Osteocyte (in vitro differentiated cells): ENCODE data around the gene NRF1. TPM values are rescaled to one million over a fixed set of nuclear protein-coding genes. Genes with fewer than 3 reads are reported as not detected.

Source experiments
- DNase-seq: peaks from one replicate; pipeline ENCODE4 v3.0.0; 2021; ENCODE audit warnings: mixed read lengths; ENCODE audit not compliant: unreplicated experiment; ENCODE audit errors: extremely low spot score
- H3K27ac Mint-ChIP-seq: one replicate; pipeline ENCODE4 v1.8.0; 2021; ENCODE audit warnings: mild to moderate bottlenecking, mixed read lengths; ENCODE audit not compliant: unreplicated experiment
- H3K27me3 Mint-ChIP-seq: one replicate; pipeline ENCODE4 v1.8.0; 2021; ENCODE audit warnings: mixed read lengths; ENCODE audit not compliant: unreplicated experiment
- H3K36me3 Mint-ChIP-seq: one replicate; pipeline ENCODE4 v1.8.0; 2021; ENCODE audit warnings: mixed read lengths; ENCODE audit not compliant: unreplicated experiment
- H3K4me1 Mint-ChIP-seq: one replicate; pipeline ENCODE4 v1.8.0; 2021; ENCODE audit warnings: mixed read lengths; ENCODE audit not compliant: unreplicated experiment
- H3K4me3 Mint-ChIP-seq: one replicate; pipeline ENCODE4 v1.8.0; 2021; ENCODE audit warnings: mild to moderate bottlenecking, moderate library complexity, mixed read lengths; ENCODE audit not compliant: unreplicated experiment
- H3K9me3 Mint-ChIP-seq: one replicate; pipeline ENCODE4 v1.8.0; 2021; ENCODE audit warnings: mixed read lengths; ENCODE audit not compliant: unreplicated experiment
- total RNA-seq: library from RNA; stranded (reverse); gene quantifications from 2 replicates; pipeline ENCODE4 v1.2.1, GENCODE V29; 2021
- TF ChIP-seq, protein P1 (sequence below): fragments of 200-600 bp; sonication (generic); IDR thresholded peaks from 2 replicates; pipeline ENCODE4 v1.5.0; 2021; ENCODE audit warnings: antibody characterized with exemption, mild to moderate bottlenecking, moderate library complexity

NRF1 gene
- total RNA-seq, 1 donor from 2014 or later: 20.7 TPM

DNA sequence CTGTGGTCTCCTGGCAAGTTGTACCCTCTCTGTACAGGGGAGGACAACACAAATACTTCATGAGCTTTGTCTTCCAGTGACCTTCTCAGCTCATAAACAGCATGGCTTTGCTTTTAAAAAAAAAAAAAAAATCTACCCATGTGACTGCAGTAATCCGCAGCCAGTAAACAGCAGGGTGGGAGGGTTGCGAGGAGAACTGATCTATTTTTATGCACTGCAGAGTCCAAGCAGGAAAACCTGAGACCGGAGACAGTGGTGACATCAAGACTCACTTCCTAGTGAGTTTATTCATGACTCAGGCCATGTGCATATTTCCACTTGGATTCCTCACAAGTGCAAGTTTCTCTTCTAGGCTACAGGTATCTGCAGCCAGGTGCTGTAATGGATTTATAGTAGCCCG lies 127.9 kb downstream of the NRF1 start:
- Mint-ChIP-seq H3K27me3 (no peaks in the 10 kb centered on the region), H3K36me3 (peaks cover 21% of the 10 kb centered on the region), H3K4me1 (peaks cover 2% of the 10 kb centered on the region), H3K27ac (no peak overlapping the region), H3K9me3 (no peaks in the 10 kb centered on the region), H3K4me3 (no peak overlapping the region)
- DNase-seq: no peak
- TF ChIP-seq, protein P1, sequence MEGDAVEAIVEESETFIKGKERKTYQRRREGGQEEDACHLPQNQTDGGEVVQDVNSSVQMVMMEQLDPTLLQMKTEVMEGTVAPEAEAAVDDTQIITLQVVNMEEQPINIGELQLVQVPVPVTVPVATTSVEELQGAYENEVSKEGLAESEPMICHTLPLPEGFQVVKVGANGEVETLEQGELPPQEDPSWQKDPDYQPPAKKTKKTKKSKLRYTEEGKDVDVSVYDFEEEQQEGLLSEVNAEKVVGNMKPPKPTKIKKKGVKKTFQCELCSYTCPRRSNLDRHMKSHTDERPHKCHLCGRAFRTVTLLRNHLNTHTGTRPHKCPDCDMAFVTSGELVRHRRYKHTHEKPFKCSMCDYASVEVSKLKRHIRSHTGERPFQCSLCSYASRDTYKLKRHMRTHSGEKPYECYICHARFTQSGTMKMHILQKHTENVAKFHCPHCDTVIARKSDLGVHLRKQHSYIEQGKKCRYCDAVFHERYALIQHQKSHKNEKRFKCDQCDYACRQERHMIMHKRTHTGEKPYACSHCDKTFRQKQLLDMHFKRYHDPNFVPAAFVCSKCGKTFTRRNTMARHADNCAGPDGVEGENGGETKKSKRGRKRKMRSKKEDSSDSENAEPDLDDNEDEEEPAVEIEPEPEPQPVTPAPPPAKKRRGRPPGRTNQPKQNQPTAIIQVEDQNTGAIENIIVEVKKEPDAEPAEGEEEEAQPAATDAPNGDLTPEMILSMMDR: no peak

DNA sequence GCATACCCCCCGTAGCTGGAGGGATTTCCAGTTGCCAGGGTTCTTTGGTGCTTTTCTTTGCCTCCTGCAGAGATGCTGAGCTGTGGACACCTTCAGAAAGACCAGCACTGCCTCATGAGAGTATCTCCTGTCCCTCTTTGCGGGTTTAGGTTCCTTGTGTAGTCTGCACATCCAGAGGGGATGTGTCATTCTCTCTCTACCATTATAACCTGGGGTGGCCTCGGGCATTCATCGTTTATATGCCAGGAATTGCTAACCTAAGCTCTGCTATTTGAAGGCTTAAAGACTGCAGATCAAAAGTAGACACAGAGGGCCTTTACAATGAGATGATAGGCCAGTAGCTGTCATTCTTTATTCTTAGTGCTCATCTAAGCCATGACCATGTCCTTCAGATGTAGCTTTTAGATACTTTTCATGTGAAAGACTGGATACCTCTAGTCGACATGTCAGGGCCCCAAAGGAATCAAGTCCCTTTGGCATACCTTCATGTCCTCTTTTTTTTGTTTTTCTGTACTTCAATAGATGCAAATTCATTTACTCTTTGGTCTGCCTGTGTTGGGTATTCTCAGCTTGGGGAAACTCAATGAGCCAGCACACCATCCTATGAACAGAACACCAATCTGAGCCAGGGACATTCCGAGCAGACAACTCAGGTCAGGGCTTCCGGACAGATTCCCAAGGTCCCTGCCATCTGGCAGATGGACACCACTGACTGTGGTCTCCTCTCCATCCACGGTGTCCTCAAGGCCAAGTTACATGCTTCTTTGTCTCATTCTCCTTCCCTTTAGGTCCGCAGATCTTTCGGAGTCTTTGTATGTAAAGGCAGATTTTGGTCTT lies 129.3 kb downstream of the NRF1 start:
- H3K27me3 Mint-ChIP-seq: no peaks in the 10 kb centered on the region
- H3K36me3 Mint-ChIP-seq: peaks cover 18% of the 10 kb centered on the region
- TF ChIP-seq, protein P1: no peak
- DNase-seq: no peak
- no peaks in the 10 kb centered on the region for H3K9me3 Mint-ChIP-seq
- H3K4me3 Mint-ChIP-seq: no peak overlapping the region
- H3K27ac Mint-ChIP-seq: no peak overlapping the region
- H3K4me1 Mint-ChIP-seq: peaks cover 2% of the 10 kb centered on the region

DNA sequence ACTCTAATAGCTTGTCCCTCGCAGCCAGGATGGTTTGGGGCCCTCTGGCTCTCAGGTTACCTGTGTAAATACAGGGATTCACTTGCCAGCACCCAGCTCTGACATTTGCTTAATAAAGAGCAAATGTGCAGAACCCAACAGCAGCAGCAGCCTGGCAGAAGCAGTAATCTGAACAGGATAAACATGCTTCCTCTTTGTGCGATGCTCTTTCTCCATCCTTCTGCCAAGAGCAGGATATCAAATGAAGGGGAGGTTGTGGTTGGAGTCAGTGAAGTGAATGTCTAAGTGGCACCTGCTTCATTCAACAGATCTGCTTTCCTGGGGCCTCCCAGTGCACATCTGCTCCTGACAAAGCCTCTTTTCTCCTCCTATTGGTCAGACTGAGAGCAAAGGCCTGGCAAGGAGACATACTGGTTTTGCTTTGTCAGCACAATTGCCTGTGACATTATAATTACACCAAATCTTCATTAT lies 130.3 kb downstream of the NRF1 start:
- no peak overlapping the region for H3K4me3 Mint-ChIP-seq
- no peak for DNase-seq
- peaks cover 18% of the 10 kb centered on the region for H3K36me3 Mint-ChIP-seq
- no peaks in the 10 kb centered on the region for H3K9me3 Mint-ChIP-seq
- no peaks in the 10 kb centered on the region for H3K27me3 Mint-ChIP-seq
- H3K4me1 Mint-ChIP-seq: no peaks in the 10 kb centered on the region
- TF ChIP-seq, protein P1: no peak
- H3K27ac Mint-ChIP-seq: no peak overlapping the region

GRCh38 chr7:129742256-129742655 lies 130.7 kb downstream of the NRF1 start:
- Mint-ChIP-seq H3K9me3 (no peaks in the 10 kb centered on the region), H3K27me3 (no peaks in the 10 kb centered on the region), H3K4me3 (no peak overlapping the region), H3K27ac (no peak overlapping the region), H3K36me3 (peaks cover 18% of the 10 kb centered on the region), H3K4me1 (no peaks in the 10 kb centered on the region)
- TF ChIP-seq, protein P1: no peak
- DNase-seq: no peak

DNA sequence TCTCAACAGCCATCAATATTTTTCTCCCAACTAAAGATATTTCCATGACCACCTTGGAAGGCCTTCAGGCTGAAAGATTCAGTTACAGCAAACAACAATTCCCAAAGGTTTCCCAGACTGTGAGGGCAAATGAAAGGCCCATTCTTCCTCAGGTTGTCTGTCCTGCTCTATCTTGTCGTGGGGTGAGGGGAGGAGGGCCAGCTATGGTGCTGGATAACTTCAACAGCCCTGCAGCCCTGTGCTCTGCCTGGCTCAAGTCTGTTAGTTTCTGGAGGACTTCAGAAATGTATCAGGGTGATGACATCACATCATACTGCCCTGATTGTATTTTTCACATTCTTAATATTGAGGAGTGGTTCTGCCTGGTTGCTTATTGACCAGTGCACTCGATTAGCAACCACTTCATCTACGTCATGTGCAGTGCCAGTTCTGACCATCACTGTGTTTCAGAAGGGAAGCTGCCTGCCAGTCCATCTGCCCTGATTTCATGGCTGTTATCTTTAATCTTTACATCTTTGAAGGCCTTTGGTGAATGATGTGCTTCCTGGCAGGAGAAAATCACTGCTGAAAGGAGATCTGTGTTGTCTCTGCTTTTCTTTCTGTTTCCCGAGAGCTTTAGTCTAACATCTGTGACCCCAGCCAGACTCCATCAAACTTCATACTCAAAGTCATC lies 135.5 kb downstream of the NRF1 start:
- peaks cover 25% of the 10 kb centered on the region for H3K36me3 Mint-ChIP-seq
- DNase-seq: no peak
- TF ChIP-seq, protein P1: no peak
- H3K4me1 Mint-ChIP-seq: no peaks in the 10 kb centered on the region
- no peak overlapping the region for H3K4me3 Mint-ChIP-seq
- H3K27ac Mint-ChIP-seq: no peak overlapping the region
- H3K9me3 Mint-ChIP-seq: no peaks in the 10 kb centered on the region
- no peaks in the 10 kb centered on the region for H3K27me3 Mint-ChIP-seq
